COLO668 (cell line): ENCODE data around the gene ADAMTS7.
"Not testable (repeated sequence)": the region's sequence is repeated elsewhere in the genome, so short reads cannot be mapped to it uniquely, and the experiment has no call there.

ENCODE experiments used
- DNase-seq: peaks from one replicate; lab custom pipeline; 2025; ENCODE audit not compliant: unreplicated experiment; lab: John Stamatoyannopoulos, UW

The ADAMTS7 gene

GRCh38 chr15:78830514-78831228 lies 19.4 kb upstream of the ADAMTS7 start:
- no peak for DNase-seq

- DNase-seq, result no peak
Measured at GRCh38 chr15:78828920-78829319, 17.7 kb upstream of the ADAMTS7 start.

DNA sequence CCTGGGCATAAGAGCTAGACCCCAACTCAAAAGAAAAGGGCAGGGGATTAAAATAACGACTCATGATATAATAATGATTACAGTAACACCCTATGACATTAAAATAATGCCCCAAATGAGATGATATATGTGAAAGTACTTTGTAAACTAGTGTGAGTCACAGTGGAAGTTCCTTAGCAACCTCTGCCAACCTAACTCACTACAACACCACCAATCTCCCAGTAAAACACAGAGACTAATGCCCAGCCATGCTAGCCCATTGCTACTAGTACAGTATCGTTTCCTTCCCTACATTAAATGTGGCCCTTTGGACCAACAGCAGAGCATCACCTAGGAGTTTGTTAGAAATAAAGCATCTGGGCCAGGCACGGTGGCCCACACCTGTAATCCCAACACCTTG lies 11.2 kb upstream of the ADAMTS7 start:
- no peak for DNase-seq

GRCh38 chr15:78811825-78812183 lies 540 bp upstream of the ADAMTS7 start:
- no peak for DNase-seq

GRCh38 chr15:78810362-78811123 lies 721 bp downstream of the ADAMTS7 start:
- DNase-seq, result no peak

DNA sequence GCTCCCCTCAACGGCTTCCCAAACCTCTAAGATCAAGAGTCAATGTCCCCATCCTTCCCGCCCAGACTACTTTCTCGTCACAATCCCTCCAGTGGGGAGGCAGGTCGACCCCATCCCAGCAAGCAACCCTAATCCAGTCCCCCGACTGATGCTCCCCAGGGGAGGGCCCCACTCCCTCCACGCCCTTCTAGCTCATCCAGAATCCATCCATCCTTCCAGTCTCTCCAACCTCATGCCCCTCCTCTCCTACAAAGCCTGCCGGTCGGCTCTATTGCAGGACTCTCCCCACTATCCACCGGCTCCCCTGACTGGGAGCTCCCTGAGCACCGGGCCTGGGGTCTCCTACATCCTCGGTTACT lies 1.3 kb downstream of the ADAMTS7 start:
- no peak for DNase-seq

GRCh38 chr15:78808550-78808949 lies 2.7 kb downstream of the ADAMTS7 start:
- DNase-seq, result no peak

GRCh38 chr15:78807359-78807758 lies 3.9 kb downstream of the ADAMTS7 start:
- no peak for DNase-seq

DNA sequence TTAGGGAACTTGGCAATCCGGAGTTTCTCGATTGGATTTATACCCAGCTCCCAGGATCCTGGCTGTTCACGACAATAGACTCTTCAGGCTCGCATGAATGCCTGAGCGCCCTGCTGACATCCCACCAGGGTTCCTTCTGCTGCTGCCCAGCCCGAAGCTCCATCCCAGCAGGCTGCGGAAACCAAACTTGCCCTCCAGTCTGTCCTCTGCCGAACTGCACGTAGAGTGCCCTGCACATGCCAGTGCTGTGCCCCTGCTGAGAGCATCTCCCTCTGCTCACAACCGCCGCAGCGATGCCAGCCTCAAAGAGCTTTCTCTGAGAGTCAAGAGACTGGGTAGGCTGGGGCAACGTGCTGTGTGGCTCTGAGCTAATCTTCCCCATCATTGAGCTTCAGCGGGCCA lies 6.9 kb downstream of the ADAMTS7 start:
- no peak for DNase-seq

GRCh38 chr15:78800806-78801205 lies 10.5 kb downstream of the ADAMTS7 start:
- no peak for DNase-seq

DNA sequence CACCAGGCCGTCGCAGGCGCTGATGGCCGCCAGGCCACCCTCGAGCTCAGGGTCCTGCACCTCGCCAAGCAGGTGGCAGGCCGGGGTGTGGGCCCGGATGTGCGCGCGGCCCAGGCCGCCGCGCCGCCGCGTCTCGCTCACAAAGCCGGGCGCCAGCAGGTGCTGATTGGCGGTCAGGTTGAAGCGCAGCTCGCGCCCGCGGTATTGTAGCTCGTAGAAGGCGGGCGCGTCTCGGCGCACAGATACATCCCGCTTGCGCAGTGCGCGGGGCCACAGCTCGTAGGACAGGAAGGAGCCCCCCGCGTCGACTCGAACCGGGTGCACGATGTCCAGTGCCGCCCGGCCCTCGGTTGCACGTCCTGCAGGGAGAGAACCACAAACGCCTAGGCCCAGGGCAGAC lies 11.1 kb downstream of the ADAMTS7 start:
- DNase-seq, result no peak

DNA sequence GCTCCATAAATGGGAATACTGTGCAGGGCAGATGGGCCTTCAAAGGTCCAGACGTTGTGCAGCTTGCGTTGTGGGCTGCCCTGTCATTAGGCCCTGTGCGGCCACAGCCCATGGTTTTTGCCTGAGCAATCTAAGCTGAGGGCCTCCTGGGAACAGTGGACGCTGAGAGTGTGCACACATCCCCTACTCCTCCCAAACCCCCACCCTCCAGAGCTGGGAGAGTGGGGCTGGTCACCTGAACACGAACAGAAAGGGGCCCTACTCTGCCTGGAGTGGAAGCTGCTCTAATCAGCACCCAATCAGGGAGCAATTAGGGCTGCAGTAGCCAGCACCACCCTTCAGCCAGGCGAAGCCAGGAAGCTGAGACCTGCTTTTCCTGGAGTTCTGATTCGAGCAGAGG lies 12.2 kb downstream of the ADAMTS7 start:
- DNase-seq, result not testable (repeated sequence)

GRCh38 chr15:78798355-78798754 lies 12.9 kb downstream of the ADAMTS7 start:
- not testable (repeated sequence) for DNase-seq

DNA sequence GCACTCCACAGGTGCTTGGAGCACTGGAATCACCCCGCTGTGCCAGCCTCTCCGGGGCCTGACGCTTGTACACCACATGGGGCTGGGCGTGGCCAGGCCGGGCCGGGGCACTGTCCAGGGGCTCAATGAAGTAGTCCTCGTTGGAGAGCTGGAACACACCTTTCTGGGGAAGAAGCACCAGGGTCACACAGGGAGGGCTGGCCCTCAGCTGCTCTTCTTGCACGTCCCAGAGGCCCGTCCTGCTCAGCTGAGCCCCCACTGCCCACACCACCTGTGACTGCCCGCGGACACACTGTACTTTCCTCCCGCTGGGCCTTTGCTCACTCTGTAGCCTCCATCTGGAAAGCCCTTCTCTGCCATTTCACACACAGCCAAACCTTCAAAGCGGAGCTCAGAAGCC lies 13.3 kb downstream of the ADAMTS7 start:
- DNase-seq, result no peak

DNA sequence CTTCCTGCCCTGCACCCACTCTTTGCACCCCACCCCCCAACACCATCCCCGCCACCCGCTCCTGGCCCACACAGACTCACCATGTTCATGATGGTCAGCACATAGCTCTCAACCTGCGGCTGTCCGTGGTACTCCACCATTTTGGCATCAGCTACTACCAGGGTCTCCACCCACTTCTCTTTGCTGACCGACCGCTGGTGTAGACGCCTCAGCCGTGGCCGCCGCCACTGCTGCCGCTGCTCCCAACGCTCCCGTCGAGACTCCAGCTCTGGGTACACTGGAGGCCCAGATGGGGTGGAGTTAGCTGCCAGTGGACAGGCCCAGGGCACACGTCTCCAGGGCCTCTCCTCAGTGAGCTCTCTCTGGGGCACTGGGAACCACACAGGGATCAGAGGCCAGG lies 14.8 kb downstream of the ADAMTS7 start:
- DNase-seq, result no peak

GRCh38 chr15:78795043-78795442 lies 16.2 kb downstream of the ADAMTS7 start:
- DNase-seq, result no peak

DNA sequence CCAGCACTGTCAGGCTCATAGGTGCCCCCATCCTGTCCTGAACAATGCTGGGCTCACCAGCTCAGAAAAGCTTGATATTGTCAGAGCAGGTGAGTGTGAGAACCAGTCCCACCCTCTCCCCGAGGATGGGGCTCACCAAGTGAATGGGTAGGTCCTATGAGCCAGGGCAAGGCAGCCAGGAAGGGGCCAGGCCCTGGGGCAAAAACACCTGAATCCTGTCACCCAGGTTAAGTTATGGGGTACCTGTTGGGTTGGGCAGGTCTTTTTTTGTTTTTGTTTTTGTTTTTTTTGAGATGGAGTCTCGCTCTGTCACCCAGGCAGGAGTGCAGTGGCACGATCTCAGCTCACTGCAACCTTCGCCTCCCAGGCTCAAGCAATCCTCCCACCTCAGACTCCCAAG lies 16.8 kb downstream of the ADAMTS7 start:
- DNase-seq, result not testable (repeated sequence)

DNA sequence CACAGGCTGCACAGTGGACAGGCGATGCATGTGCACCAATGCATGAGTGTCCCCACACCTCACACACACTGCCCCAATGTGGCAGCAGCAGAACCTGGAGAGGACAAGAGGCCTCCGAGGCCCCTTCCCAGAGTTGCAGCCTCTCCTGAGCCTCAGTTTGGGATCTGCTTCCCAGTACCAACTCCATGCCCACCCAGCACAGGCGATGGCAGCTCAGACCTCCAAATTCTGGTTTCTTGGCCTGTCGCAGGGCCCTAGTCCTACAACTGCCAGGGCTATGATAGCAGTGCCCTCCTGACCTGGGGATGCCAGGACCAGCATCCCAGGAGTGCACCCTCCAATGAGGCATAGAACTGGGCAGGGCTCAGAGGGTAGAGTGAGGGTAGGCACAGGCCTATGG lies 19.9 kb downstream of the ADAMTS7 start:
- no peak for DNase-seq

- no peak for DNase-seq
Measured at GRCh38 chr15:78790027-78790426, 21.2 kb downstream of the ADAMTS7 start.

DNA sequence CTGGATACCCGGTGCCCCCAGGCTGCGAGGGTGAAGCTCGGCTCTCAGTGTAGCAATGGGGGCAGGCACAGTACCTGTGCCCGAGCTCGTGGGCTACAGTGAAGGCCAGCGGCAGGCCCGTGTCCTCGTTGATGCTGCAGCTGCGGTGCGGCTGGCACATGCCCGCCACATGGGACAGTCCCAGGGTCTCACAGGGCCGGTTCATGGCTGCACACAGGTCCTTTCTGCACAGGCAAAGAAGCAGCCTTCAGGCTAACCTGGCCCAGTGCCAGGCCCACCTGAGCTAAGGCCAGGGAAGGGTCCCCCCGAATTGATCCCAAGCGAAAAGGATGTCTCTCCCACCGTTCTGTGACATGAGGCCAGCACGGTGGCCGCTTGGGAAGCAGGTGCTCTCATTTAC lies 21.6 kb downstream of the ADAMTS7 start:
- no peak for DNase-seq

GRCh38 chr15:78788016-78788660 lies 23.1 kb downstream of the ADAMTS7 start:
- DNase-seq, result no peak

DNA sequence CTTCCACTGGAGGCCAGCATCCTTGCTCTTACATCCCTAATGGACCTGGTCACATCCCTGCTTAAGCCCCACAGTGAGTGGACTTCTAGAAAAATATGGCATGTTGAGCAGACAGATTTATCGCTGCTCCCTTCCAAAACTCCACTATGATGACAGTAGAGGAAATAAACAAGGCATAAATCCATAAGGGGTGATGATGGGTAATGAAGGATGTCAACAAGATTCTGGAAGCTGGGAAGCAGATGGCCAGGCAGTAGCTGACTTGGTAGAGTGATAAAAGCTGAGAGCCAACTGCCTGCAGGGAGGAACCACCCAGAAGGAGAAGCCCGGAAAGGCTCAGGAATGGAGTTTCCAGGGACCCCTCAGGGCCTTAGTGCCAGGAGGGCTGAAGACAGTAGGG lies 28.9 kb downstream of the ADAMTS7 start:
- DNase-seq, result not testable (repeated sequence)
